AG04449 (cell line): Measurements from ENCODE around the gene DLX1.

Source experiments
- CTCF ChIA-PET: fragments of 350-600 bp; formaldehyde crosslinking; extraction: SDS; loops from one replicate; lab custom pipeline; 2021; ENCODE audit warnings: antibody characterized with exemption; lab: Yijun Ruan, JAX
- POLR2A ChIA-PET: fragments of 400-600, 350-600 bp; formaldehyde crosslinking; extraction: SDS; loops from one replicate; lab custom pipeline; 2020; ENCODE audit warnings: antibody characterized with exemption, inconsistent platforms; lab: Yijun Ruan, JAX
- DNase-seq: peaks from one replicate; pipeline ENCODE4 v3.0.0-alpha.2; 2010; ENCODE audit warnings: low read depth, low spot score
- H3K4me3 ChIP-seq: 2 replicates; pipeline ENCODE4 v1.5.1; 2011; ENCODE audit warnings: low read depth, mild to moderate bottlenecking, control low read depth, low read length
- CTCF ChIP-seq: IDR thresholded peaks from one replicate; pipeline ENCODE4 v1.5.1; 2011; ENCODE audit warnings: mild to moderate bottlenecking, moderate library complexity, low read length, control low read depth, inconsistent platforms; ENCODE audit not compliant: insufficient read depth; ENCODE audit errors: missing control alignments

DLX1 gene

GRCh38 chr2:172046080-172046678 is 39.1 kb upstream of the DLX1 start:
- DNase-seq, result no peak
- POLR2A ChIA-PET, result interaction anchor here (0.7 kb wide), 1 partner anchor 51 kb away, joined by 3 read pairs; no protein-coding TSS in a partner anchor

GRCh38 chr2:172046866-172047565 is 38.3 kb upstream of the DLX1 start:
- no peak overlapping the region for H3K4me3 ChIP-seq
- no peak for DNase-seq
- CTCF ChIA-PET, result no interaction called here
- POLR2A ChIA-PET, result interaction anchor here (0.7 kb wide), 1 partner anchor 50 kb away, joined by 3 read pairs; no protein-coding TSS in a partner anchor
- no peak for TF ChIP-seq CTCF

More at GRCh38 chr2:172046080-172046678, 39.1 kb upstream of the DLX1 start:
- TF ChIP-seq CTCF, result no peak
- H3K4me3 ChIP-seq, result no peak overlapping the region
- CTCF ChIA-PET, result no interaction called here

GRCh38 chr2:172047566-172048507 is 37.5 kb upstream of the DLX1 start:
- DNase-seq, result no peak
- no peak overlapping the region for H3K4me3 ChIP-seq
- CTCF ChIA-PET, result no interaction called here
- no peak for TF ChIP-seq CTCF
- POLR2A ChIA-PET, result no interaction called here

GRCh38 chr2:172048508-172049503 is 36.5 kb upstream of the DLX1 start:
- ChIA-PET POLR2A (interaction anchor here (0.8 kb wide), 1 partner anchor 36 kb away, joined by 3 read pairs; the partner anchor contains the start of gene DLX1), CTCF (interaction anchor here (1.1 to 1.2 kb wide), 4 partner anchors 11 to 57 kb away, joined by 3 read pairs; no protein-coding TSS in a partner anchor)
- TF ChIP-seq CTCF, result no peak
- DNase-seq, result no peak
- H3K4me3 ChIP-seq, result no peak overlapping the region

GRCh38 chr2:172049567-172050120 is 35.7 kb upstream of the DLX1 start:
- DNase-seq, result no peak
- TF ChIP-seq CTCF, result no peak
- ChIA-PET CTCF (interaction anchor here (1.1 to 1.2 kb wide), 4 partner anchors 10 to 57 kb away, joined by 3 read pairs; no protein-coding TSS in a partner anchor), POLR2A (interaction anchor here (0.8 kb wide), 1 partner anchor 36 kb away, joined by 3 read pairs; the partner anchor contains the start of gene DLX1)
- H3K4me3 ChIP-seq, result no peak overlapping the region
